ENCODE data around the gene RASA3.

- TF ChIP-seq POLR2AphosphoS5 (IDR thresholded peaks at IDR 0.05; ENCODE audit: insufficient read depth, low read depth, low read length), result no peak
- TF ChIP-seq, protein P1, sequence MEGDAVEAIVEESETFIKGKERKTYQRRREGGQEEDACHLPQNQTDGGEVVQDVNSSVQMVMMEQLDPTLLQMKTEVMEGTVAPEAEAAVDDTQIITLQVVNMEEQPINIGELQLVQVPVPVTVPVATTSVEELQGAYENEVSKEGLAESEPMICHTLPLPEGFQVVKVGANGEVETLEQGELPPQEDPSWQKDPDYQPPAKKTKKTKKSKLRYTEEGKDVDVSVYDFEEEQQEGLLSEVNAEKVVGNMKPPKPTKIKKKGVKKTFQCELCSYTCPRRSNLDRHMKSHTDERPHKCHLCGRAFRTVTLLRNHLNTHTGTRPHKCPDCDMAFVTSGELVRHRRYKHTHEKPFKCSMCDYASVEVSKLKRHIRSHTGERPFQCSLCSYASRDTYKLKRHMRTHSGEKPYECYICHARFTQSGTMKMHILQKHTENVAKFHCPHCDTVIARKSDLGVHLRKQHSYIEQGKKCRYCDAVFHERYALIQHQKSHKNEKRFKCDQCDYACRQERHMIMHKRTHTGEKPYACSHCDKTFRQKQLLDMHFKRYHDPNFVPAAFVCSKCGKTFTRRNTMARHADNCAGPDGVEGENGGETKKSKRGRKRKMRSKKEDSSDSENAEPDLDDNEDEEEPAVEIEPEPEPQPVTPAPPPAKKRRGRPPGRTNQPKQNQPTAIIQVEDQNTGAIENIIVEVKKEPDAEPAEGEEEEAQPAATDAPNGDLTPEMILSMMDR (IDR thresholded peaks at IDR 0.05; ENCODE audit: extremely low read depth in 1 of 2, insufficient read depth in 1 of 2, low read depth in 1 of 2, low read length in 2 of 2), result no peak
- TF ChIP-seq GATA2 (IDR thresholded peaks at IDR 0.05; ENCODE audit: insufficient read depth, insufficient read length, low read depth, low read length), result no peak
- TF ChIP-seq POLR2A (IDR thresholded peaks at IDR 0.05; ENCODE audit: low read depth, low read length), result no peak
- TF ChIP-seq EZH2 (IDR thresholded peaks at IDR 0.05; ENCODE audit: borderline replicate concordance, low read depth, low read length, severe bottlenecking), result no peak
- TF ChIP-seq MYC (IDR thresholded peaks at IDR 0.05; ENCODE audit: low read depth, low read length), result no peak
- TF ChIP-seq JUN (IDR thresholded peaks at IDR 0.05; ENCODE audit: borderline replicate concordance, insufficient read depth, insufficient read length, low read depth), result no peak
These were observed 186.5 kb downstream of the RASA3 start for GRCh38 chr13:113945857-113946408.

All from endothelial cell of umbilical vein (primary cell).